Esophagus muscularis mucosa (tissue), 4 donors: ENCODE results near the gene LRRC37A3. TPM values are rescaled to one million over a fixed set of nuclear protein-coding genes. Genes with fewer than 3 reads are reported as not detected.
A peak's percentile ranks its signal among the peaks of the same experiment; 100 is the strongest.
"Not testable (repeated sequence)": the region's sequence is repeated elsewhere in the genome, so short reads cannot be mapped to it uniquely, and the experiment has no call there.

Experiments
- DNase-seq: peaks from one replicate; pipeline ENCODE4 v3.0.0-alpha.2; 2017; ENCODE audit errors: extremely low spot score
- H3K27ac ChIP-seq, 4 donors: fragments of 200-600 bp; sonication (generic); replicated peaks in 1 of 4; 1 replicate in 3 of 4; 2 replicates in 1 of 4; pipeline ENCODE4 v1.5.1; 2016 to 2019; ENCODE audit warnings: mild to moderate bottlenecking in 1 of 4
- H3K27me3 ChIP-seq, 4 donors: fragments of 200-600 bp; sonication (generic); one replicate each; pipeline versions ENCODE4 v1.5.1 to v1.6.0; 2016 to 2019
- H3K36me3 ChIP-seq, 4 donors: fragments of 200-600 bp; sonication (generic); one replicate each; pipeline ENCODE4 v1.5.1; 2016 to 2019
- H3K4me1 ChIP-seq, 4 donors: fragments of 200-600 bp; sonication (generic); one replicate each; pipeline ENCODE4 v1.5.1; 2016 to 2019
- H3K4me3 ChIP-seq, 4 donors: fragments of 200-600 bp; sonication (generic); 1 replicate in 2 of 4; 2 replicates in 2 of 4; pipeline ENCODE4 v1.5.1; 2016 to 2019; ENCODE audit warnings: mild to moderate bottlenecking in 4 of 4, moderate library complexity in 1 of 4
- H3K9me3 ChIP-seq, 4 donors: fragments of 200-600 bp; sonication (generic); 1 replicate in 3 of 4; 2 replicates in 1 of 4; pipeline ENCODE4 v1.5.1; 2016 to 2019
- CTCF ChIP-seq, 3 experiments: fragments of 200-600 bp in 2 of 3; fragments of 450-650 bp in 1 of 3; sonication (generic) in 2 of 3; IDR thresholded peaks; one replicate each; pipeline ENCODE4 v1.5.1; 2017 to 2019; ENCODE audit warnings: antibody characterized with exemption in 3 of 3, mild to moderate bottlenecking in 2 of 3, moderate library complexity in 1 of 3
- EP300 ChIP-seq: sonication (generic); formaldehyde crosslinking; IDR thresholded peaks from one replicate; pipeline ENCODE4 v1.6.1; 2017; ENCODE audit warnings: antibody characterized with exemption
- POLR2A ChIP-seq: fragments of 450-650 bp; IDR thresholded peaks from one replicate; pipeline ENCODE4 v1.6.1; 2017; ENCODE audit warnings: antibody characterized with exemption, moderate library complexity, mild to moderate bottlenecking, low read depth
- POLR2AphosphoS5 ChIP-seq, 2 donors: sonication (generic); formaldehyde crosslinking; IDR thresholded peaks; one replicate each; pipeline ENCODE4 v1.6.1; 2017; ENCODE audit warnings: antibody characterized with exemption in 2 of 2
- WGBS: methylation state at CpG from one replicate; pipeline ENCODE4 v1.1.5; 2018; 5-methylcytosine and 5-hydroxymethylcytosine counted together
- intact Hi-C: fragments of 100-400 bp; cut with DNase I; formaldehyde crosslinking; loops from one replicate; pipeline ENCODE4 v1.15.1; 2023
- total RNA-seq, 4 donors: library from RNA; depleted of rRNA; stranded (reverse); fragments of >200 nt; gene quantifications; one replicate each; pipeline versions ENCODE4 v1.1.0 to v1.2.1, GENCODE V29; 2016

LRRC37A3 gene
- total RNA-seq, 4 donors from 2014 or later: 2.4 to 5.8 (median 4.9) TPM

- H3K9me3 ChIP-seq, H3K27ac ChIP-seq, H3K27me3 ChIP-seq, H3K4me1 ChIP-seq, DNase-seq, H3K4me3 ChIP-seq, intact Hi-C loops, H3K36me3 ChIP-seq: not testable (repeated sequence)
- 75% methylated on average over 7 of the region's 7 CpGs for WGBS
These were observed 11.1 kb upstream of the LRRC37A3 start for GRCh38 chr17:64930374-64930773.

GRCh38 chr17:64929419-64930209 lies 10.3 kb upstream of the LRRC37A3 start:
- H3K4me3 ChIP-seq, H3K36me3 ChIP-seq, H3K27me3 ChIP-seq, H3K4me1 ChIP-seq, intact Hi-C loops, H3K9me3 ChIP-seq, H3K27ac ChIP-seq, DNase-seq: not testable (repeated sequence)
- 82% methylated on average over 6 of the region's 6 CpGs for WGBS

- H3K36me3 ChIP-seq, H3K4me3 ChIP-seq, H3K4me1 ChIP-seq, H3K9me3 ChIP-seq, H3K27me3 ChIP-seq, H3K27ac ChIP-seq, intact Hi-C loops, DNase-seq: not testable (repeated sequence)
- WGBS: 78% methylated on average over 3 of the region's 3 CpGs
These were observed 9.4 kb upstream of the LRRC37A3 start for GRCh38 chr17:64928701-64929100.

GRCh38 chr17:64927444-64927843 lies 8.2 kb upstream of the LRRC37A3 start:
- intact Hi-C loops, H3K4me1 ChIP-seq, H3K27me3 ChIP-seq, H3K36me3 ChIP-seq, H3K9me3 ChIP-seq, H3K27ac ChIP-seq, DNase-seq, H3K4me3 ChIP-seq: not testable (repeated sequence)
- WGBS: 0% methylated on average over 2 of the region's 2 CpGs
- peak; percentile 53 to 78 (median 63) for TF ChIP-seq CTCF (IDR thresholded peaks at IDR 0.05)

- H3K4me1 ChIP-seq, DNase-seq, H3K9me3 ChIP-seq, H3K27ac ChIP-seq, H3K4me3 ChIP-seq, H3K36me3 ChIP-seq, intact Hi-C loops, H3K27me3 ChIP-seq: not testable (repeated sequence)
- 92% methylated on average over 4 of the region's 4 CpGs for WGBS
These were observed 7.2 kb upstream of the LRRC37A3 start for GRCh38 chr17:64926430-64926829.

GRCh38 chr17:64925244-64925643 lies 6.0 kb upstream of the LRRC37A3 start:
- H3K27ac ChIP-seq, H3K4me1 ChIP-seq, H3K27me3 ChIP-seq, intact Hi-C loops, H3K4me3 ChIP-seq, H3K9me3 ChIP-seq, H3K36me3 ChIP-seq, DNase-seq: not testable (repeated sequence)
- WGBS: 92% methylated on average over 4 of the region's 4 CpGs

GRCh38 chr17:64923051-64923568 lies 3.8 kb upstream of the LRRC37A3 start:
- H3K4me3 ChIP-seq, DNase-seq, intact Hi-C loops, H3K36me3 ChIP-seq, H3K27me3 ChIP-seq, H3K27ac ChIP-seq, H3K9me3 ChIP-seq: not testable (repeated sequence)
- 77% methylated on average over 6 of the region's 6 CpGs for WGBS
- H3K4me1 ChIP-seq: peaks cover 6 to 16% (median 11%) of the 10 kb centered on the region in 4 donors

- Histone ChIP-seq H3K36me3 (peaks cover 0 to 4% (median 0%) of the 10 kb centered on the region in 4 donors), H3K27ac (no peak overlapping the region), H3K9me3 (no peaks in the 10 kb centered on the region), H3K27me3 (no peaks in the 10 kb centered on the region), H3K4me1 (peaks cover 6 to 11% (median 9%) of the 10 kb centered on the region in 4 donors), H3K4me3 (no peak overlapping the region)
- 94% methylated on average over 12 of the region's 12 CpGs for WGBS
- intact Hi-C loops: no loop called here
- TF ChIP-seq POLR2AphosphoS5 (IDR thresholded peaks at IDR 0.05) (no peak), CTCF (IDR thresholded peaks at IDR 0.05) (no peak), EP300 (no peak), POLR2A (no peak)
- DNase-seq: peak; percentile 84
These were observed 1.3 kb upstream of the LRRC37A3 start for GRCh38 chr17:64920419-64921172.
